A549 (cell line): ENCODE measurements around the gene MEIS1. TPM values are rescaled to one million over a fixed set of nuclear protein-coding genes. Genes with fewer than 3 reads are reported as not detected.

ENCODE experiments used
- ATAC-seq, 2 experiments: fragments of 200-7000 bp in 1 of 2; fragments of >200 bp in 1 of 2; cut with Nextera tagmentation in 1 of 2; cut with Tn5 transposase in 1 of 2; 3 replicates each; pipeline versions ENCODE4 v1.8.0 to v1.9.1; 2018 to 2020; ENCODE audit warnings: mild to moderate bottlenecking in 1 of 2, moderate library complexity in 1 of 2
- CTCF ChIA-PET: fragments of 300-600 bp; sonication (Branson Sonifier 250); formaldehyde crosslinking; extraction: SDS; loops from one replicate; lab custom pipeline; 2021; ENCODE audit warnings: antibody characterized with exemption, inconsistent platforms; lab: Yijun Ruan, JAX
- POLR2A ChIA-PET: fragments of 350-600 bp; formaldehyde crosslinking; extraction: SDS; loops from one replicate; lab custom pipeline; 2021; ENCODE audit warnings: antibody characterized with exemption, inconsistent platforms; lab: Yijun Ruan, JAX
- DNase-seq, 2 experiments: peaks; one replicate each; pipeline versions ENCODE4 v3.0.0 to v3.0.0-alpha.2; 2011 to 2016; ENCODE audit warnings: low read depth in 1 of 2, low spot score in 1 of 2
- FAIRE-seq: peaks from 2 replicates; lab custom pipeline; 2011; peaks lifted over from hg19 to GRCh38; lab: Jason Lieb, UNC
- H3K27ac ChIP-seq, 2 experiments: fragments of >200 bp; sonication (Bioruptor Twin); formaldehyde crosslinking; 3 replicates each; pipeline ENCODE4 v1.5.1; 2016 to 2017
- H3K4me1 ChIP-seq: fragments of >200 bp; sonication (Bioruptor Twin); formaldehyde crosslinking; 3 replicates; pipeline ENCODE4 v1.6.1; 2016
- H3K4me2 ChIP-seq: fragments of >200 bp; sonication (Bioruptor Twin); formaldehyde crosslinking; 3 replicates; pipeline ENCODE4 v1.6.1; 2016
- H3K4me3 ChIP-seq: fragments of >200 bp; sonication (Bioruptor Twin); formaldehyde crosslinking; 3 replicates; pipeline ENCODE4 v1.5.1; 2016
- H3K9me3 ChIP-seq: fragments of >200 bp; sonication (Bioruptor Twin); formaldehyde crosslinking; 3 replicates; pipeline ENCODE4 v1.6.1; 2016
- CEBPB ChIP-seq, 2 experiments: fragments of >200 bp in 1 of 2; sonication (Bioruptor Twin) in 1 of 2; formaldehyde crosslinking in 1 of 2; IDR thresholded peaks; 2 replicates each; pipeline ENCODE4 v1.6.1; 2012 to 2016
- CHD2 ChIP-seq: fragments of 150-350 bp; IDR thresholded peaks from 2 replicates; pipeline ENCODE4 v1.6.1; 2014; ENCODE audit warnings: low read length; ENCODE audit not compliant: partially characterized antibody
- ESRRA ChIP-seq: fragments of 150-350 bp; IDR thresholded peaks from 2 replicates; pipeline ENCODE4 v1.6.1; 2014; ENCODE audit warnings: mild to moderate bottlenecking, low read length, borderline replicate concordance
- FOSL2 ChIP-seq, 2 experiments: fragments of 450-650 bp in 1 of 2; fragments of >200 bp in 1 of 2; sonication (Bioruptor Twin) in 1 of 2; formaldehyde crosslinking; IDR thresholded peaks; 2 replicates each; pipeline versions ENCODE4 v1.5.0 to v1.6.1; 2016 to 2020; ENCODE audit warnings: mild to moderate bottlenecking in 1 of 2, moderate library complexity in 1 of 2
- HOXA7 ChIP-seq: fragments of 250-450 bp; sonication (Bioruptor Pico); IDR thresholded peaks from 2 replicates; pipeline ENCODE4 v1.5.0; 2020; ENCODE audit warnings: mild to moderate bottlenecking, moderate library complexity
- KDM1A ChIP-seq: fragments of 200-600 bp; sonication (generic); IDR thresholded peaks from 2 replicates; pipeline ENCODE4 v1.6.1; 2016; ENCODE audit warnings: low read depth, mild to moderate bottlenecking
- KDM5A ChIP-seq: fragments of 200-600 bp; sonication (generic); IDR thresholded peaks from 2 replicates; pipeline ENCODE4 v1.6.1; 2016; ENCODE audit warnings: antibody characterized with exemption, mild to moderate bottlenecking
- MAFK ChIP-seq: fragments of 450-650 bp; IDR thresholded peaks from 2 replicates; pipeline ENCODE4 v1.6.1; 2014; ENCODE audit not compliant: partially characterized antibody
- NFE2L2 ChIP-seq: fragments of 150-350 bp; conservative IDR thresholded peaks from 2 replicates; pipeline ENCODE4 v1.6.1; 2014; ENCODE audit warnings: low read length
- NPAS2 ChIP-seq: fragments of 250-450 bp; sonication (Bioruptor Pico); IDR thresholded peaks from 2 replicates; pipeline ENCODE4 v1.8.0; 2022; ENCODE audit warnings: mild to moderate bottlenecking, moderate library complexity, borderline replicate concordance
- SREBF2 ChIP-seq: fragments of 450-650 bp; IDR thresholded peaks from 2 replicates; pipeline ENCODE4 v1.6.1; 2014; ENCODE audit warnings: mild to moderate bottlenecking, moderate library complexity
- TP53 ChIP-seq: fragments of 250-450 bp; sonication (Bioruptor Pico); IDR thresholded peaks from 2 replicates; pipeline ENCODE4 v1.5.0; 2021; ENCODE audit warnings: mild to moderate bottlenecking, moderate library complexity
- ZNF302 ChIP-seq: fragments of 250-450 bp; sonication (Bioruptor Pico); IDR thresholded peaks from 2 replicates; pipeline ENCODE4 v1.9.0; 2021; ENCODE audit warnings: inconsistent platforms, mild to moderate bottlenecking, moderate library complexity
- WGBS: methylation state at CpG from one replicate; pipeline ENCODE4 v1.1.6; 2017; ENCODE audit errors: missing lambda C conversion rate; 5-methylcytosine and 5-hydroxymethylcytosine counted together
- polyA plus RNA-seq, 4 experiments: library from polyadenylated mRNA; depleted of rRNA in 3 of 4; stranded (reverse); fragments of >200 nt; fragmentation: RNase III in 1 of 4; extraction: RNeasy Plus Mini Kit Qiagen cat#74134 plus additional on column Dnase treatment in 1 of 4; gene quantifications; 2 replicates in 3 of 4; 3 replicates in 1 of 4; pipeline ENCODE4 v1.2.3, GENCODE V29; 2011 to 2017
- TF ChIP-seq, protein P1 (sequence below): fragments of 200-600 bp; sonication (generic); IDR thresholded peaks from 2 replicates; pipeline ENCODE4 v1.6.1; 2016; ENCODE audit warnings: antibody characterized with exemption, mild to moderate bottlenecking, moderate library complexity
- TF ChIP-seq, protein P2 (sequence below): fragments of >200 bp; sonication (Bioruptor Twin); formaldehyde crosslinking; IDR thresholded peaks from 2 replicates; pipeline ENCODE4 v1.6.1; 2016
- TF ChIP-seq, protein P3 (sequence below): fragments of 450-650 bp; IDR thresholded peaks from 2 replicates; pipeline ENCODE4 v1.6.1; 2014; ENCODE audit warnings: antibody characterized with exemption

MEIS1 gene
- polyA plus RNA-seq, 2 of the 4 experiments (the other 2 are of a cell fraction): 1.9 to 4.2 TPM

DNA sequence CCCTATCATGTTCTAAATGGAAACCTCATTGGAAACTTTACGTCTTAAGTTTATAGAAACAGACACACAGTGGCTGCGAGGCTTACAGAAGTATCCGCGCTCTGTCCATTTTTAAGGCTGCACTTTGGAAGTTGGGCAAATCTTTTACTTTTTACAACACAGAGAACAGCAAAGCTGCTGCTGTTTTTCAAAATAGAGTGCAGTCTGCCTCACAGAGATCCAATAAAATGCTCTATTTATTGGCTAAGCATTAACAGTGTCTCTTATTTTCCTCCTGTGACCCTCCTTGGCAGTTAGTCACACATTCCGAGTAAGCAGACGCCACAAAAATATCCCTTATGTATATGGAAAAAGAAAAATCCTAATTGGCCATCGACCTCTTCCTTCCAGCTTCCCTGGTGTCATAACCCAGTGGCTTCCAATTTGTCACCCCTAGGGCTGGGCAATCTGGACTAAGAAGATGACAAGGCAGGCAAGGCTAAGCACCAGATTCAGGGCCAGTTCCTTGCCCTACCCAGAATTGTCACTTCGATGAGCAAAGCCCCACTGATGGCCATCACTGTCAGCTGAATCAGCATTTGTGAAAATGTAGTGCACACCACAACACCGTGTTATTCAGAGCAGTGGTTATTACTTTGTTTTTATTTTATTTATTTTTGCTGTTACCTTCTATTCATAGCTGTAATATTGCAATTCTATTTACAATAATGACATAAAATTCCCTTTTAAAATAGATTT, 47.7 kb upstream of the MEIS1 start:
- peaks cover 4% of the 10 kb centered on the region; the same call in 1 of the 3 replicates for H3K4me1 ChIP-seq
- DNase-seq: no peak
- TF ChIP-seq, protein P1, sequence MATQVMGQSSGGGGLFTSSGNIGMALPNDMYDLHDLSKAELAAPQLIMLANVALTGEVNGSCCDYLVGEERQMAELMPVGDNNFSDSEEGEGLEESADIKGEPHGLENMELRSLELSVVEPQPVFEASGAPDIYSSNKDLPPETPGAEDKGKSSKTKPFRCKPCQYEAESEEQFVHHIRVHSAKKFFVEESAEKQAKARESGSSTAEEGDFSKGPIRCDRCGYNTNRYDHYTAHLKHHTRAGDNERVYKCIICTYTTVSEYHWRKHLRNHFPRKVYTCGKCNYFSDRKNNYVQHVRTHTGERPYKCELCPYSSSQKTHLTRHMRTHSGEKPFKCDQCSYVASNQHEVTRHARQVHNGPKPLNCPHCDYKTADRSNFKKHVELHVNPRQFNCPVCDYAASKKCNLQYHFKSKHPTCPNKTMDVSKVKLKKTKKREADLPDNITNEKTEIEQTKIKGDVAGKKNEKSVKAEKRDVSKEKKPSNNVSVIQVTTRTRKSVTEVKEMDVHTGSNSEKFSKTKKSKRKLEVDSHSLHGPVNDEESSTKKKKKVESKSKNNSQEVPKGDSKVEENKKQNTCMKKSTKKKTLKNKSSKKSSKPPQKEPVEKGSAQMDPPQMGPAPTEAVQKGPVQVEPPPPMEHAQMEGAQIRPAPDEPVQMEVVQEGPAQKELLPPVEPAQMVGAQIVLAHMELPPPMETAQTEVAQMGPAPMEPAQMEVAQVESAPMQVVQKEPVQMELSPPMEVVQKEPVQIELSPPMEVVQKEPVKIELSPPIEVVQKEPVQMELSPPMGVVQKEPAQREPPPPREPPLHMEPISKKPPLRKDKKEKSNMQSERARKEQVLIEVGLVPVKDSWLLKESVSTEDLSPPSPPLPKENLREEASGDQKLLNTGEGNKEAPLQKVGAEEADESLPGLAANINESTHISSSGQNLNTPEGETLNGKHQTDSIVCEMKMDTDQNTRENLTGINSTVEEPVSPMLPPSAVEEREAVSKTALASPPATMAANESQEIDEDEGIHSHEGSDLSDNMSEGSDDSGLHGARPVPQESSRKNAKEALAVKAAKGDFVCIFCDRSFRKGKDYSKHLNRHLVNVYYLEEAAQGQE: no peak
- peak; percentile 37 for TF ChIP-seq MAFK
- H3K27ac ChIP-seq: no peak overlapping the region
- FAIRE-seq: no peak
- WGBS: 48% methylated on average over 9 of the region's 9 CpGs
- ATAC-seq: no peak
- H3K4me3 ChIP-seq: no peak overlapping the region
- H3K4me2 ChIP-seq: no peak overlapping the region
- ChIA-PET POLR2A (no interaction called here), CTCF (interaction anchor here (0.9 kb wide), 1 partner anchor 14 kb away, joined by 3 read pairs; no protein-coding TSS in a partner anchor)
- no peaks in the 10 kb centered on the region for H3K9me3 ChIP-seq

DNA sequence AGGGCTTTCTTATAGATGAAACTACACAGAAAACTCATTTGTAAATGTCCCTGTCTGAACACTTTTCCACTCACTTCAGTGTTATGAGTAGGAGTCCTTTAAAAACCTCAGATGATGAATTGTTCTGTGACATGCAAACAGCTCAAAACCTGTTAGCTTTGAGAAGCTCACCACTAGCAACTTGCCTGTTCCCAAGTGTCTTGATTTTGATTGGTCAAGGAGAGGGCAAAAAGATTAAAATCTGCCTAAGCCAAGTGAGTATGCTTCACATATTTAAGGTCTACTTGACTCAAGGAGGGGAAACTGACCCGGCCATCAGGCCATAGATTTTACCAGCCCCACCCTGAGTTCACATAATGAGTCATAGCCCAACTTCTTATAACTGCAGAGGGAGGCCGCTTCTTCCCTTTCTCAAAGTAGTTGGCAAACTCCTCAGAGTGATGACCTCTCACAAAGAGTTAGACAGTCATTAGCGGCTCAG, 45.2 kb upstream of the MEIS1 start:
- CTCF ChIA-PET: no interaction called here
- Histone ChIP-seq H3K9me3 (no peaks in the 10 kb centered on the region), H3K4me2 (no peak overlapping the region), H3K27ac (no peak overlapping the region), H3K4me3 (no peak overlapping the region), H3K4me1 (peaks cover 4% of the 10 kb centered on the region; the same call in 1 of the 3 replicates)
- POLR2A ChIA-PET: no interaction called here
- ATAC-seq: peak in 1 of 2 experiments; percentile 34; a peak in 1 of 6 replicates
- TF ChIP-seq NFE2L2: no peak
- TF ChIP-seq HOXA7 (CRISPR knock-in tag): no peak
- TF ChIP-seq, protein P1: no peak
- no peak for TF ChIP-seq FOSL2 (IDR thresholded peaks at IDR 0.05)
- no peak for TF ChIP-seq FOSL2 (CRISPR knock-in tag; IDR thresholded peaks at IDR 0.05)
- no peak for TF ChIP-seq CEBPB (IDR thresholded peaks at IDR 0.05)
- no peak for TF ChIP-seq KDM5A
- TF ChIP-seq TP53 (CRISPR knock-in tag): no peak
- no peak for TF ChIP-seq SREBF2
- no peak for TF ChIP-seq NPAS2
- TF ChIP-seq ESRRA: no peak
- no peak for TF ChIP-seq CHD2
- TF ChIP-seq, protein P2, sequence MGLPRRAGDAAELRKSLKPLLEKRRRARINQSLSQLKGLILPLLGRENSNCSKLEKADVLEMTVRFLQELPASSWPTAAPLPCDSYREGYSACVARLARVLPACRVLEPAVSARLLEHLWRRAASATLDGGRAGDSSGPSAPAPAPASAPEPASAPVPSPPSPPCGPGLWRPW: no peak
- no peak for TF ChIP-seq ZNF302 (CRISPR knock-in tag)
- TF ChIP-seq KDM1A: no peak
- TF ChIP-seq, protein P3, sequence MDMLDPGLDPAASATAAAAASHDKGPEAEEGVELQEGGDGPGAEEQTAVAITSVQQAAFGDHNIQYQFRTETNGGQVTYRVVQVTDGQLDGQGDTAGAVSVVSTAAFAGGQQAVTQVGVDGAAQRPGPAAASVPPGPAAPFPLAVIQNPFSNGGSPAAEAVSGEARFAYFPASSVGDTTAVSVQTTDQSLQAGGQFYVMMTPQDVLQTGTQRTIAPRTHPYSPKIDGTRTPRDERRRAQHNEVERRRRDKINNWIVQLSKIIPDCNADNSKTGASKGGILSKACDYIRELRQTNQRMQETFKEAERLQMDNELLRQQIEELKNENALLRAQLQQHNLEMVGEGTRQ: no peak
- peak in 1 of 2 experiments; percentile 5 for DNase-seq
- FAIRE-seq: no peak
- 20% methylated on average over 3 of the region's 3 CpGs for WGBS
